NCI-H2196 (cell line): ENCODE measurements around the gene POLR2E.
"Not testable (repeated sequence)": the region's sequence is repeated elsewhere in the genome, so short reads cannot be mapped to it uniquely, and the experiment has no call there.

Source experiments
- DNase-seq: peaks from one replicate; lab custom pipeline; 2025; ENCODE audit not compliant: unreplicated experiment; lab: John Stamatoyannopoulos, UW

The POLR2E gene

DNA sequence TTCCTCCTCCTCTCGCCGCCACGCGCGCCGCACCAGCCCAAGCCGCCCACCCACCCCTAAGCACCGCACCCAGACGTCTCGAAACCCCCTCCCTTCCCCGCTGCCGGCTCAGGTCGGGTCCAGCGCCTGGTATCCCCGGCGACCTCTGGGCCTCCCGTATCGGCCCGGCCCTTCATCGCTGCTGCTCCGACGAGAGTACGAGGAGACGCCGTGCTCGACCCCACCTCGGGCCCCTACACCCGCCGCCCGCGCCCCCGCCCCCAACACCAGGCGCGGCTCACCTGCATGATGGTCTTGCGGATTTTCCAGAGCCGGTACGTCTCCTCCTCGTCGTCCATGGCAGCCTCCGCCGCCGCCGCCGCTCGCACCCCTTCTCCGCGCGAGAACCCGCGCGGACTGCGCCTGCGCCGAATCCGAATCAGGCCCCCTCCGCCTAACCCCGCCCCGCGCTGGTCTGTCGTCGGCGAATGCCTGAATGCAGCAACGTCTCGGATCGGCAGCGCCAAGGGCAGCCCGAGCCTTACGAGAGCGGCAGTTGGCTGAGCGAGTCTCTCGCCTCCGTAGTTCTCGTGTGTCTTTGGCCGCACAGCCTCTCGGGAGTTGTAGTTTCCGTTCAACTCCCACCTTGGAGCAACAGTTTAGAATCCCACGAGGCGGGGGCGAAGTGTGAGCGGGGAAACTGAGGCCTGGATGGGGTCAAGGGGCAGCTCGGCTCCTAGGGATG lies at the start of gene POLR2E:
TSS of gene POLR2E (minus strand) at position 398 of the 724 bp plus-strand sequence. CDS start at position 338, 60 bp downstream.
- DNase-seq = peak; percentile 99

DNA sequence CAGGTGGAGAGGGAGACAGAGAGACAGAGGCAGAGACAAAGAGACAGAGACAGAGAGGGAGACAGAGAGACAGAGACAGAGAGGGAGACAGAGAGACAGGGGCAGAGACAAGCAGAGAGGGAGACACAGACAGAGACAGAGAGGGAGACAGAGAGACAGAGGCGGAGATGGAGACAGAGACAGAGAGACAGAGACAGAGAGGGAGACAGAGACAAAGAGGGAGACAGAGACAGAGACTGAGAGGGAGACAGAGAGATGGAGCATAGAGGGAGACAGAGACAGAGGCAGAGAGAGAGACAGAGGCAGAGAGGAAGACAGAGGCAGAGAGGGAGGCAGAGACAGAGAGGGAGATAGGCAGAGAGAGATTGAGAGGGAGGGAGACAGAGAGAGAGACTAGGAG lies 49.6 kb upstream of the POLR2E start:
- DNase-seq = no peak

DNA sequence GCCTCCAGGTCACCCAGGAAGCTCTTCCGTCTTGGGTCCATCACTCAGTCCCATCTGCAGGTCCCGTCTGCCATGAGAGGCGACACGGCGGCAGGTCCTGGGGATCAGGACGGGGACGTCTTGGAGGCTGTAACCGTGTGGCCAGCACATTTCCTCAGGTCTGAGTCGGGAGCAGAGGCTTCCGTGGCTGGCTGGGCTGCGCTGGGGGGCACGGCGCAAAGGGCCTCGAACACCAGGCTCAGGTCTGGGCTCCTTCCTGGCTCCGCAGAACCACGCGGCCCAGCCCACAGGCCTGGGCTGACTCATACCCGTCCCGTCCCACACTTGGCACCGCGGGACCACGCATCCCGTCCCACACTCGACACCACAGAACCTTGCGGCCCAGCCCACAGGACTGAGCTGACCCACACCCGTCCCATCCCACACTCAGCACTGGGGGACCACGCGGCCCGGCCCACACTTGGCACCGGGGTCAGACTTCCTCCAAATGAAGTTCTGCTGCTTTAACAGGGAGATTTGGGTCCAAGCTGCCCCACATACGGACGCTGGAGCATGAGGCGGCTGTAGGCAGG lies 48.7 kb upstream of the POLR2E start:
- DNase-seq = no peak

DNA sequence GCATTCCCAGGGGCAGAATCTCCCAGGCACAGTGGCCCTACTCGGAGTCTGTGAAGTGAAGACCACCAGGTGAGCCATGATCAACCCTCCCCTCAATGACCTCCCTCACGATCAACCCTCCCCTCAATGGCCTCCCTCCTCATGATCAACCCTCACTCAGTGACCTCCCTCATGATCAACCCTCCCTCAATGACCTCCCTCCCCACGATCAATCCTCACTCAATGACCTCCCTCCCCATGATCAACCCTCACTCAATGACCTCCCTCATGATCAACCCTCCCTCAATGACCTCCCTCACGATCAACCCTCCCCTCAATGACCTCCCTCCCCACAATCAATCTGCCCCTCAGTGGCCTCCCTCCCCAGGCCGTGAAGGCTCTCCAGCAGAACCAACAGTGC lies 46.8 kb upstream of the POLR2E start:
- DNase-seq = no peak

DNA sequence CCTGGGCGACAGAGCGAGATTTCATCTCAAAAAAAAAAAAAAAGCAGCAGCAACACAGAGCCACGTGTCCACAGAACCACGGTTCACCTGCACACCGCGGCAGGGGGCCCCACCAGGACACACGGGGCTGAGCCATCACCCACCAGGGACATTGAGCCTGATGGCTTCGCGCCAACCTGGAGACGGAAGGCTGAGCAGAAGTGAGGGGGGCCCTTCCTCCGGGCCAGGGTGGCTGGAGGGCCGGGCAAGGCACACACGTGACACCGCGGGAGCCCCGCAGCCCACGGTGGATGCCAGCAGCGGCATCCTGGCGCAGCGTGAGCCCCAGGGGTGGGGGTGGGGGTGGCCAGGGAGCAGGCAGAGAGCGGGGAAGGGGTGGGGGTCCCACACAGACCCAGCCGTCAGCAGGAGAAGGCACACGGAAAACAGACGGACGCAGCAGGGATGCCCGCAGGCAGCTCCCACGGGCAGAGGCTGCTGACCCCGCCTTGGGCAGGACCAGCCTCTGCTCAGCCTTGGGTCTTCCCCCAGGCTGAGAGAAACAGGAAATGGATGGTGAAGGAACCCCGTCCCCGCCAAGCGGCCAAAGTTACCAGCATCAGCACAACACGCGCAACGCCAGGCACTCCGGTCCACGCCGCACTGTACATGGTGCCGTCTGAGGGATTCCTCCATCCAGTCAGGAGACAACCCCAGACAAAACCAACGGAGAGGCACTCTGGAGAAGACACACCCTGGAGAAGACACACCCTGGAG lies 45.3 kb upstream of the POLR2E start:
- DNase-seq = no peak

DNA sequence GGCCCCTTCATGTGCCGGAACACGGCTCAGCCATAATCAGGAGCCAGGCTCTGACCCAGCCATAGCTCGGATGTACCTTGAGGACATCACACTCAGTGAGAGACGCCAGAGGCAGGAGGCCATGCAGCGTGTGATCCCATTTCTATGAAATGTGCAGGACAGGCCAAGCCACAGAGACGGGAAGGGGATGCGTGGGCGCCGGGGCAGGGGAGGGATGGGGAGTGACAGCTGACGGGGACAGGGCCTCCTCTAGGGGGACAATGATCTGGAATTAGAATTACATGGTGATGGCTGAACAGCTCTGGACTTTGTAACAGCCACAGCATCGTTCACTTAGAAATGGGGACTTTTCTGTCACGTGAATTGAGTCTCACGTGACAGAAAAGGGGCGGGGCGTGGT lies 44.0 kb upstream of the POLR2E start:
- DNase-seq = no peak

DNA sequence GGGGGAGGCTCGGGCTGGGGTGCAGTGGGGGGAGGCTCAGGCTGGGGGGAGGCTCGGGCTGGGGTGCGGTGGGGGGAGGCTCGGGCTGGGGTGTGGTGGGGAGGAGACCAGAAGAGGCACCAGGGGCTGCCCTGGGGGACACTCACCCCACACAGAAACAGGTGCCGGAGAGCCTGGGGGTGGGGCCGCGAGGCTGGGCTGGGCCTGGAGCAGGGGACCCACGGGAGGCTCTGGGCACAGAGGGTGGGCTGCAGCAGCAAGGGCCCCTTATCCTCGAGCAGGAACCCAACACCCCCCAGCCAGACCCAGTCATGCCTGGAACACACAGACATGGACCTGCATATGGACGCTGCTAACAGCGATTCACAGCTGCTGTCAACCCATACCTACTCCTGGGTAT lies 42.9 kb upstream of the POLR2E start:
- no peak for DNase-seq

DNA sequence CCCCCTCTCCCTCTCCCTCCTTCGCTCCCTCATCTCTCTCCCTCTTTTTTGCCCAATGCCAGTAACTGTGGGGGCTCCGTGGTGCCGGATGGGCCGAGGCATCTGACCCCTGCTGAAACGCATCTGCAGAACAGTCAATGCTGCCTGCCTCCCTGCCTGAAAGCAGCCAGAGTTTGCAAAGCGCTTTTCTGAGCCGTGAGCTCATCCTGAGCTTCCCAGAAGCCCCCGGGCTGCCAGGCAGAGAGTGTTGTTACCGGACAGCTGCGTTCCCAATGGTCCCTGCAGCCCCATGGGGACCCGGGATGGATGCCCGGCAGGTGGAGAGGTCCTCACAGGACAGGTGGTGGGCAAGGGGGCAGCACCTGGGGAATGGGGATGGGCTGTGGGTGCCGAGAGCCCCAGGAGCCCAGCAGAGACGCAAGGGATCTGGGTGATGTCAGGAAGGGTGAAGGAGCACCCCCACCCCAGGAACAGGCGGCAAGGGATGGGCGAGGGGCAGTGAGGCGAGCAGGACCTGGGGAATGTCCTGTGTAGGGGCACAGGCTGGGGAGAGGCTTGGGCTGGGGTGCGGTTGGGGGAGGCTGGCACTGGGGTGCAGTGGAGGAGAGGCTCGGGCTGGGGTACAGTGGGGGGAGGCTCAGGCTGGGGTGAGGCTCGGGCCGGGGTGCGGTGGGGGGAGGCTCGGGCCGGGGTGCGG lies 41.6 kb upstream of the POLR2E start:
- DNase-seq = no peak

DNA sequence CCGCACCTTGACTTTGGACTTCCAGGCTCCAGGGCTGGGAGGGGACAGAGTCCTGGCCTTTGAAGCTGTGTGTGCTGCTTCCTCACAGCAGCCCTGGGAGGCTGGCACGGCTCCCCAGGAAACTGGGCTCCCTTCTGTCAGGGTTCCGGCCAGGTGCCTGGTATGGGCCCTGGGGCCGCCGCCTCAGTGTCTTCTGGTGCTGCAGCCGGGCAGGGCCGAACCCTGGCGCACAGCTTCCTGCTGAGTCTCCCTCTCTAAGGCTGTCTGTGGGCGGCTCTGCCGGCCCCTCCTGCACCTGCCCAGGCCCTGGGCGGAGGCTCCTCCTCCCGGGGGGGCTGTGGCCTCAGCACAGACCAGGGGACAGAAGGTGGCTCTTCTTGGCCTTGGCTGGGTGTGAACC lies 41.0 kb upstream of the POLR2E start:
- DNase-seq = peak; percentile 71

DNA sequence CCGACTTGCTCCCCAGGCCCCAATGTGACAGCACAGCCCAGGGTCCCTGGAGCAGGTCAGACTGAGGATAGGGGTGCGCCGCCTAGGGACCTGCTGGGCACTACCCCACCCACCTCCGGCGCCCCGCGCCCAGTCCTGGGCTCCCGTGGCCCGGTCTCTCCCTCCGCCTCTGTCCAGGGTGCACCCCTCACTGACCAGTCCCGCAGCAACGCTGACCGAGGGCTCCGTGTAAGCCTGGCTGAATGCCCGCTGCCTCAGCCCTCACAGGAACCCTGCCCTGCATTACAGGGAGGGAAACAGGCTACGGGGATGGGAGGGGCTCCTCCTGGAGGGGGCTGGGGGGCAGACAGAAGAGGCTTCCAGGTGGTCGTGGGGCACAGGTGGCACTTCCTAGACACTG lies 40.3 kb upstream of the POLR2E start:
- no peak for DNase-seq

DNA sequence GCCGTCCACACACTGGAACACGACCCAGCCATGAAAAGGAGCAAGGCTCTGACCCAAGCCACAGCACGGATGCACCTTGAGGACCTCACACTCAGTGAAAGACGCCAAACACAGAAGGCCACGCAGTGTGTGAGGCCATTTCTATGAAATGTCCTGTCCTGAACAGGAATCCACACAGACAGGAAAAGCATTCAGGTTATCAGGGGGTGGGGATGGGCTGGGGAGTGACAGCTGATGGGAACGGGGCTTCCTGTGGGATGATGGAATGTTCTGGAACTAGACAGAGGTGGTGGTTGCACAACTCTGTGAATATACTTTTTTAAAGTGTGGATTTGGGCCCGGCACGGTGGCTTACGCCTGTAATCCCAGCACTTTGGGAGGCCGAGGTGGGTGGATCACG lies 39.3 kb upstream of the POLR2E start:
- DNase-seq = no peak

DNA sequence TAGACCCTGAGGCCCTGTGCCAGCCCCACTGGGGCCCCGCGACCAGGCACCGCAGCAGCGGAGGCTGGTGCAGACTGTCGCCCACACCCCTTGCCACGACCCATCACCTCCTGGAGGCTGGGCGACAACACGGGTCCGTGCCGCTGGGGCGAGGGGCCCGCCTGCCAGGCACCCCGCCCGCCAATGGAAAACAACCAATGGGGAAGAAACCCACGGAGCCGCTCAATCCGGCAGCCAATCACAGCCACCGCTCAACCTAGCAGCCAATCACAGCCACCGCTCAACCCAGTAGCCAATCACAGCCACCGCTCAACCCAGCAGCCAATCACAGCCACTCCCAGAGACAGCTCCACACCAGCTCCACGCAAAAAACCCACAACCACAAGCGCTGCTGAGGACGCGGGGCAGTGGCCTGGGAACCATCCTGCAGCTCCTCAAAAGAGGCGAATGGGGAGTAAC lies 38.3 kb upstream of the POLR2E start:
- DNase-seq = no peak

DNA sequence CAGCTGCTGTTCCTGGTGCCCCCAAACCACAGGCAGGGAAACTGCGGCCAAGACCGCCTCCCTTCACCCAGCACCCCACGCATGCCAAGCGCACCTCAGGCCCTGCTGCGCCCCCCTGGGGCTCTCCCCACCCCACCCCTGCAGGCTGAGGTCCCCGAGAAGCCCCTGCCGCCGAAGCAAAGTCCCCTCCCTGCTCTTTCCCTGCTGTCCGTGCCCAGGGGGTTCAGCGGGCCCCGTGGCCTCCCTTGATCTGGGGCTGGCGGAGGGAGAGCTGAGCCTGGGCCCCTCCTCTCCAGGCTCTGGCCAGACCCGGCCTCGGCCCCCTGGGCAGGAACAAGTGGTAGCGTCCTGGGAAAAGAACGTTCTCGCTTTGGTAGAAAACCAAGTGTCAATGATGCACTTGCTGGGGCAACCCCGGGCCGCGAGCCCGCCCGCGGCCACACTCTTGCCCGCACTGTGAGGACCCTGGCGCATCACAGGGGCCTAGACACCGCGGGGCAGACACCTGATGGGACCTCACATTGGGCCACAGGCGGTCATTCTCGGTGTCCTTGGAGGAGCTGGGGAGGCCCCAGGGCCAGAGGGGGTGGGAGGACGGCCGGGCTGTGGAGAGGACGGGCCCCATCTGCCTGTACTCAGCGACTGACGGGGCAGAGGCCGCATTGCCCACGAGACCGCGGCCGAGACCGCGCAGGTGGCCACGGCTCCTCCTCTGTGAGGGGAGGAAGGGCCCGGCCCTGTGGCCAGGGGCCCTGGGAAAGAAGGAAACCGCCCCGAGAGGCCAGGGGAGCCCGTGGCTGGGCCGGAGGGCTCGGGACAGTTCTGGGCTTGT lies 37.6 kb upstream of the POLR2E start:
- DNase-seq = no peak

DNA sequence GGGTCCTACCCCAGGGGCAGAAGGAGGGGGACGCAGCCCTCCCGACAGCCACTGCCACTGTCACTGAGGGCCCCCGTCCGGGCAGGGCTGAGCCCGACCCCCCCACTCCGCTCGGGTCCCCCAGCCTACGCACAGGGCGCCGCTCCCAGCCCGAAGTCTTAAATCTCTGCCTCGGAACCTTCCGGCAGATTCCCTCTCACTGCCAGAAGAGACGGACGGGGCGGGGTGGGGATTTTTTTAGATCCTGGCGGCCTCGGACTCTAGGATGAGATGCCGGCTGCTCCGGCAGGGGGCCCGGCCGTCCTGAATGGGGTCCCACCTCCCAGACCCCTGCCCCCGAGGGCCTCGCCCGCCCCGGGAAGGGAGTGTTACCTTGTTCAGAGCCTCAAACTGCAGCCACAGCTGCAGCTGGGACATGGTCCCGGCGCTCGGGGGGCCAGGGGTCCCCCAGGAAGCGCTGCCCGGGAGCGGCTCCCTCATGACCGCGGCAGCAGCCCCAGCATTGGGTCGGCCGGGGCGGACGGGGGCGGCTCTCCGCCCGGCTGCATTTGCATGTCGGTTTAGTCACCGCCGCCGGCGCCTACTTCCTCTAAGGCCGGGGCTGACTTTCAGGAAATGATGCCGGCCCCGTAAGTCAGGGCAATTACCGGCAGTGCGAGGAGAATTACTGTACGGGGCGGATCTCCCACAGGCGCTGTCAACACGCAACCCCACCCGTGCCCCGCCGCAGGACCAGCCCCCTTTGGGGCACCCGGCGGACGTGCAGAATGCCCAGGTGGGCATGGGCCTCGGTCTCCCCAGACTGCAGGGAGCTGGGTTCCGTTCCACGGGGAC lies 36.8 kb upstream of the POLR2E start:
- no peak for DNase-seq

DNA sequence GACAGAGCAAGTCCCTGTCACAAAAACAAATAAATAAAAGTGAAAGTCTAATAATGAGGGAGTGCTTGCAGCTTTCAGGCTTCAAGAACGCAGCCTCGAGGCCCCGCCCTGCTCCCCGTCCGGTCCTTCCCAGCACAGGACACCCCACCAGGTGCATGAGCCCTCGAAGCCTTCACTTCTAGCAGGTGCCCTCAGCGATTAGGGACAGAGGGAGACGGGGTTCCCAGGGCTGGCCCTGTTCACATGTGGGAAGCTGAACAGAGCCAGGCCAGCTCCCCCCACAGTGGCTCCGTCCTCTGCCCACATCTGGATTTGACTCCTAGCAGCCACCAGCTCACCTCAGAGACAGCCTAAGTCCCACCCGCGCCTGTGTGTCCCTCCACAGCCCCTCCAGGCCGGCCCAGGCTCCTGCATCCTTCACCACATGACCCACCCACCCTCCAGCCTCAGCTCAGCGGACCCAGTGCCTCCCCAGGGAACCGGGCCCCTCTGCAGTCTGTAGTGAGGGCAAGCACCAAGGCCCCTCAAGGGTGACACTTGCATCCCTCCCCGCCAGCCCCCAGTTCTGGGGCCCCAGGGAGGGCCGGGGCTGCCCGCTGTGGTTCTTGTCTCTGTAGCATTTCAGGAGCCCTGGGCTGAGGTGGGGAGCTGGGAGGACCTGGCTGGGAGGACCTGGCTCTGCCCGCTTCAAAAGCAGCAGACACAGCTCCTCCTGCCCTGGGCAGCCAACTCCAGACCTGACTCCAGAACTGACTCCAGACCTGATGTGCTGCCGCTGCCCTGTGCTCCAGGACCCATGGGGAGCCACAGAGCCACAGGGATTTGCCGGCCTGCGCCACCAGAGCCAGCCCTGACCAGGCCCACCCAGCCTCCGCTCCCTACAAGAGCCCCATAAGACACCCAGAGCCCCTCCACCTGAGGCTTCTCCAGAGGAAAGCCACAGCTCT lies 35.9 kb upstream of the POLR2E start:
- no peak for DNase-seq

DNA sequence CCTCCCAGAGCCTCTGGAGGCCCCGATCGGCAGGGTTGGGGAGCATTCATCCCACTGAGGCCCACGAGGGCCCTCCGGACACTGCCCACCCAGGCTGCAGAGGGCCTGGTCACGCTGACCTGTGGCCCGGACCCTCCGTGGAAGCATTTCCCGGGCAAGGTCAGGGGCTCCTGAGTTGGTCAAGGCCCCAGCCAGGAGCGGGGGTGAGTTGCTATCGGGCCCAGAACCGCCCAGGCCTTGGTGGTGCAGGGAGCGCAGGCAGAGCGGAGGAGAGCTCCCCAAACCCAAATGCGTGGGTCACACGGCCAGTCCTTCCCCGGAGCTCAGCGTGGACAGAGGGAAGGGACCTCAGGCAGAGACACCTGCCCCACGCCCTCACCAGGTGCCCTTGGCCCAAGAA lies 34.4 kb upstream of the POLR2E start:
- no peak for DNase-seq

DNA sequence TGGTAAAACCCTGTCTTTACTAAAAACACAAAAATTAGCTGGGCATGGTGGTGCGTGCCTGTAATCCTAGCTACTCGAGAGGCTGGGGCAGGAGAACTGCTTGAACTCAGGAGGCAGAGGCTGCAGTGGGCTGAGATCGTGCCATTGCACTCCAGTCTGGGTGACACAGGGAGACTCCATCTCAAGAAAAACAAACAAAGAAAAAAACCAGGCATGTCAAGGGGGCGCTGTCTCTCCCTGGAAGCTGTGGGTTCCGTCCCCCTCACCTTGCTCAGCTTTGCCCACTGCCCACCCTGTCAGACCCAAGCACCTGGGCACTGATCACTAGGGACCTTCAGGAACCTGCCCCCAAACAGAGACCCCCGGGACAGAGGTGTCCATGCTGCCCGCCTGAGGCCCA lies 33.9 kb upstream of the POLR2E start:
- not testable (repeated sequence) for DNase-seq

DNA sequence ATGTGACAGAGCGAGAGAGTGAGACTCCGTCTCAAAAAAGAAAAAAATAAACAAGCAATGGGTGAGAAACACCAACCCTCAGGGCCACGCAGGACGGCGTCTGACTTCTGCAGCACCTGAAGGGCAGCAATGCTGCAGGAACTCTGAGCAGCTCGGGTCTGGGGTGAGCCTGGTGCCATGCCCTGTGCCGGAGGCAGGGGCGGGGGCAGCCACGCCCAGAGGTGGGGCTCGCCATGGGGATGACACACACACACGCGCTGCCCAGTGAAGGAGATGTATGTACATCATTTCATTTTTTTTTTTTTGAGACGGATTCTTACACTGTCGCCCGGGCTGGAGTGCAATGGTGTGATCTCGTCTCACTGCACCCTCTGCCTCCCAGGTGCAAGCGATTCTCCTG lies 32.9 kb upstream of the POLR2E start:
- DNase-seq = no peak
